Smooth muscle cell (in vitro differentiated cells): ENCODE data around the gene SLC23A2. TPM values are rescaled to one million over a fixed set of nuclear protein-coding genes. Genes with fewer than 3 reads are reported as not detected.

Experiments used
- DNase-seq: peaks from one replicate; lab custom pipeline; 2025; ENCODE audit not compliant: unreplicated experiment; lab: John Stamatoyannopoulos, UW
- H2AFZ ChIP-seq: fragments of 200-600 bp; sonication (generic); 2 replicates; pipeline ENCODE4 v1.6.0; 2016; ENCODE audit warnings: antibody characterized with exemption, low read depth, mild to moderate bottlenecking
- H3F3A ChIP-seq: fragments of 200-600 bp; sonication (generic); 2 replicates; pipeline ENCODE4 v1.6.0; 2017; ENCODE audit warnings: antibody characterized with exemption, low read depth
- H3K27ac ChIP-seq: fragments of 200-600 bp; sonication (generic); 2 replicates; pipeline ENCODE4 v1.5.1; 2016; ENCODE audit warnings: low read depth, mild to moderate bottlenecking
- H3K27me3 ChIP-seq: fragments of 200-600 bp; sonication (generic); 2 replicates; pipeline ENCODE4 v1.6.1; 2016; ENCODE audit warnings: low read depth, mild to moderate bottlenecking
- H3K36me3 ChIP-seq: fragments of 200-600 bp; sonication (generic); 2 replicates; pipeline ENCODE4 v1.5.1; 2016; ENCODE audit warnings: low read depth
- H3K4me1 ChIP-seq: fragments of 200-600 bp; sonication (generic); 2 replicates; pipeline ENCODE4 v1.5.1; 2016; ENCODE audit warnings: low read depth
- H3K4me2 ChIP-seq: fragments of 200-600 bp; sonication (generic); 2 replicates; pipeline ENCODE4 v1.6.0; 2016; ENCODE audit warnings: mild to moderate bottlenecking
- H3K4me3 ChIP-seq: fragments of 200-600 bp; sonication (generic); 2 replicates; pipeline ENCODE4 v1.5.1; 2016; ENCODE audit warnings: mild to moderate bottlenecking
- H3K79me2 ChIP-seq: fragments of 200-600 bp; sonication (generic); 2 replicates; pipeline ENCODE4 v1.6.0; 2016; ENCODE audit warnings: low read depth, mild to moderate bottlenecking
- H3K9ac ChIP-seq: fragments of 200-600 bp; sonication (generic); 2 replicates; pipeline ENCODE4 v1.6.0; 2016; ENCODE audit warnings: low read depth
- H3K9me3 ChIP-seq: fragments of 200-600 bp; sonication (generic); replicated peaks from 2 replicates; pipeline ENCODE4 v1.5.1; 2016; ENCODE audit warnings: low read depth
- H4K20me1 ChIP-seq: fragments of 200-600 bp; sonication (generic); 2 replicates; pipeline ENCODE4 v1.6.0; 2016; ENCODE audit warnings: low read depth
- WGBS: methylation state at CpG from one replicate; pipeline ENCODE4 v1.1.7; 2016; ENCODE audit warnings: low lambda C conversion rate; 5-methylcytosine and 5-hydroxymethylcytosine counted together
- polyA plus RNA-seq: library from polyadenylated mRNA; unstranded; fragments of >200 nt; fragmentation: Nextera tagmentation; extraction: Ambion mirVana; gene quantifications from 2 replicates; pipeline ENCODE4 v1.2.1, GENCODE V29; 2016
- total RNA-seq: library from RNA; depleted of rRNA; stranded (reverse); fragments of >200 nt; gene quantifications from 2 replicates; pipeline ENCODE4 v1.2.3, GENCODE V29; 2014
- TF ChIP-seq, protein P1 (sequence below): fragments of 200-600 bp; sonication (generic); IDR thresholded peaks from 2 replicates; pipeline ENCODE4 v1.5.1; 2017; ENCODE audit warnings: borderline replicate concordance, mild to moderate bottlenecking, antibody characterized with exemption; ENCODE audit not compliant: insufficient read depth, poor library complexity, severe bottlenecking

SLC23A2 gene
- total and polyA plus RNA-seq, 2 experiments from 2014 or later = 1.4 to 5.0 TPM

- Histone ChIP-seq H3K4me2 (no peak overlapping the region), H2AFZ (no peak overlapping the region), H3K27me3 (no peaks in the 10 kb centered on the region), H3K4me1 (no peaks in the 10 kb centered on the region), H3K36me3 (no peaks in the 10 kb centered on the region), H3K9ac (no peak overlapping the region), H3K79me2 (no peaks in the 10 kb centered on the region), H3K27ac (no peak overlapping the region), H4K20me1 (no peaks in the 10 kb centered on the region), H3K4me3 (no peak overlapping the region), H3K9me3 (no peaks in the 10 kb centered on the region), H3F3A (no peaks in the 10 kb centered on the region)
- WGBS = 92% methylated on average over 20 of the region's 20 CpGs
- no peak for DNase-seq
- TF ChIP-seq, protein P1, sequence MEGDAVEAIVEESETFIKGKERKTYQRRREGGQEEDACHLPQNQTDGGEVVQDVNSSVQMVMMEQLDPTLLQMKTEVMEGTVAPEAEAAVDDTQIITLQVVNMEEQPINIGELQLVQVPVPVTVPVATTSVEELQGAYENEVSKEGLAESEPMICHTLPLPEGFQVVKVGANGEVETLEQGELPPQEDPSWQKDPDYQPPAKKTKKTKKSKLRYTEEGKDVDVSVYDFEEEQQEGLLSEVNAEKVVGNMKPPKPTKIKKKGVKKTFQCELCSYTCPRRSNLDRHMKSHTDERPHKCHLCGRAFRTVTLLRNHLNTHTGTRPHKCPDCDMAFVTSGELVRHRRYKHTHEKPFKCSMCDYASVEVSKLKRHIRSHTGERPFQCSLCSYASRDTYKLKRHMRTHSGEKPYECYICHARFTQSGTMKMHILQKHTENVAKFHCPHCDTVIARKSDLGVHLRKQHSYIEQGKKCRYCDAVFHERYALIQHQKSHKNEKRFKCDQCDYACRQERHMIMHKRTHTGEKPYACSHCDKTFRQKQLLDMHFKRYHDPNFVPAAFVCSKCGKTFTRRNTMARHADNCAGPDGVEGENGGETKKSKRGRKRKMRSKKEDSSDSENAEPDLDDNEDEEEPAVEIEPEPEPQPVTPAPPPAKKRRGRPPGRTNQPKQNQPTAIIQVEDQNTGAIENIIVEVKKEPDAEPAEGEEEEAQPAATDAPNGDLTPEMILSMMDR = no peak
Measured at GRCh38 chr20:4869290-4870193, 131.8 kb downstream of the SLC23A2 start.

- Histone ChIP-seq H3K36me3 (no peaks in the 10 kb centered on the region), H3K4me1 (no peaks in the 10 kb centered on the region), H2AFZ (no peak overlapping the region), H3K27ac (no peak overlapping the region), H4K20me1 (no peaks in the 10 kb centered on the region), H3K9ac (no peak overlapping the region), H3K27me3 (no peaks in the 10 kb centered on the region), H3F3A (no peaks in the 10 kb centered on the region), H3K79me2 (no peaks in the 10 kb centered on the region), H3K4me2 (no peak overlapping the region), H3K4me3 (no peak overlapping the region), H3K9me3 (no peaks in the 10 kb centered on the region)
- DNase-seq = no peak
- TF ChIP-seq, protein P1 = no peak
- 91% methylated on average over 4 of the region's 4 CpGs for WGBS
Measured at GRCh38 chr20:4867051-4867450, 134.3 kb downstream of the SLC23A2 start.

- 89% methylated on average over 2 of the region's 2 CpGs for WGBS
- Histone ChIP-seq H4K20me1 (no peaks in the 10 kb centered on the region), H3K36me3 (no peaks in the 10 kb centered on the region), H3K27me3 (no peaks in the 10 kb centered on the region), H3F3A (no peaks in the 10 kb centered on the region), H2AFZ (no peak overlapping the region), H3K9ac (no peak overlapping the region), H3K4me3 (no peak overlapping the region), H3K4me1 (no peaks in the 10 kb centered on the region), H3K9me3 (no peaks in the 10 kb centered on the region), H3K4me2 (no peak overlapping the region), H3K27ac (no peak overlapping the region), H3K79me2 (no peaks in the 10 kb centered on the region)
- TF ChIP-seq, protein P1 = no peak
- no peak for DNase-seq
Measured at GRCh38 chr20:4866429-4866828, 134.9 kb downstream of the SLC23A2 start.
